Transverse colon (tissue), 4 donors: ENCODE data around the gene RAB4A. TPM values are rescaled to one million over a fixed set of nuclear protein-coding genes. Genes with fewer than 3 reads are reported as not detected.

ENCODE experiments used
- DNase-seq: peaks from one replicate; pipeline ENCODE4 v3.0.0-alpha.2; 2019
- H3K27ac ChIP-seq, 4 donors: fragments of 200-600 bp; sonication (generic); 2 replicates each; pipeline ENCODE4 v1.5.1; 2016 to 2018; ENCODE audit warnings: inconsistent platforms in 4 of 4
- H3K27me3 ChIP-seq: fragments of 200-600 bp; sonication (generic); 2 replicates; pipeline ENCODE4 v1.5.1; 2017; ENCODE audit warnings: inconsistent platforms
- H3K36me3 ChIP-seq, 4 donors: fragments of 200-600 bp; sonication (generic); 2 replicates each; pipeline ENCODE4 v1.5.1; 2017 to 2019; ENCODE audit warnings: inconsistent platforms in 4 of 4
- H3K4me1 ChIP-seq, 4 donors: fragments of 200-600 bp; sonication (generic); 2 replicates each; pipeline ENCODE4 v1.5.1; 2017 to 2020; ENCODE audit warnings: inconsistent platforms in 4 of 4
- H3K4me3 ChIP-seq, 4 donors: fragments of 200-600 bp; sonication (generic); 1 replicate in 1 of 4; 2 replicates in 3 of 4; pipeline versions ENCODE4 v1.5.1 to v1.6.1; 2017 to 2019; ENCODE audit warnings: inconsistent platforms in 4 of 4
- H3K9me3 ChIP-seq, 2 donors: fragments of 200-600 bp; sonication (generic); 2 replicates each; pipeline ENCODE4 v1.5.1; 2017 to 2019; ENCODE audit warnings: inconsistent platforms in 2 of 2
- EP300 ChIP-seq: sonication (generic); formaldehyde crosslinking; IDR thresholded peaks from one replicate; pipeline ENCODE4 v1.6.1; 2017; ENCODE audit warnings: antibody characterized with exemption, low read depth
- POLR2A ChIP-seq: fragments of 450-650 bp; IDR thresholded peaks from one replicate; pipeline ENCODE4 v1.6.1; 2016; ENCODE audit warnings: antibody characterized with exemption, mild to moderate bottlenecking, moderate library complexity
- POLR2AphosphoS5 ChIP-seq, 3 donors: sonication (generic); formaldehyde crosslinking; IDR thresholded peaks; one replicate each; pipeline ENCODE4 v1.6.1; 2016; ENCODE audit warnings: antibody characterized with exemption in 3 of 3
- WGBS, 2 donors: methylation state at CpG; one replicate each; pipeline ENCODE4 v1.1.5; 2018; ENCODE audit warnings: low coverage in 1 of 2; 5-methylcytosine and 5-hydroxymethylcytosine counted together
- in situ Hi-C, 4 donors: fragments of 200-750 bp; cut with MboI; loops; one replicate each; pipeline versions ENCODE4 v1.15.0 to v1.15.1; 2017; ENCODE audit warnings: low sequenced_read_pairs in 3 of 4, low pct_ligation_motif_present in 1 of 4, low pct_unique_long_range_greater_than_20kb in 1 of 4
- intact Hi-C: fragments of 100-400 bp; cut with DNase I; formaldehyde crosslinking; loops from one replicate; pipeline ENCODE4 v1.15.1; 2023; ENCODE audit warnings: low total_unique reads
- total RNA-seq, 4 donors: library from RNA; depleted of rRNA; stranded (reverse); fragments of >200 nt; gene quantifications; one replicate each; pipeline ENCODE4 v1.1.0, GENCODE V29; 2016
- TF ChIP-seq, protein P1 (sequence below), 5 experiments: fragments of 200-600 bp in 3 of 5; fragments of 450-650 bp in 2 of 5; sonication (generic) in 3 of 5; IDR thresholded peaks; 1 replicate in 2 of 5; 2 replicates in 3 of 5; pipeline ENCODE4 v1.5.1; 2016 to 2017; ENCODE audit warnings: antibody characterized with exemption in 5 of 5, inconsistent platforms in 3 of 5, mild to moderate bottlenecking in 2 of 5, moderate library complexity in 1 of 5

Gene RAB4A
- total RNA-seq, 4 donors from 2014 or later = 7.4 to 56.9 (median 28.0) TPM

DNA sequence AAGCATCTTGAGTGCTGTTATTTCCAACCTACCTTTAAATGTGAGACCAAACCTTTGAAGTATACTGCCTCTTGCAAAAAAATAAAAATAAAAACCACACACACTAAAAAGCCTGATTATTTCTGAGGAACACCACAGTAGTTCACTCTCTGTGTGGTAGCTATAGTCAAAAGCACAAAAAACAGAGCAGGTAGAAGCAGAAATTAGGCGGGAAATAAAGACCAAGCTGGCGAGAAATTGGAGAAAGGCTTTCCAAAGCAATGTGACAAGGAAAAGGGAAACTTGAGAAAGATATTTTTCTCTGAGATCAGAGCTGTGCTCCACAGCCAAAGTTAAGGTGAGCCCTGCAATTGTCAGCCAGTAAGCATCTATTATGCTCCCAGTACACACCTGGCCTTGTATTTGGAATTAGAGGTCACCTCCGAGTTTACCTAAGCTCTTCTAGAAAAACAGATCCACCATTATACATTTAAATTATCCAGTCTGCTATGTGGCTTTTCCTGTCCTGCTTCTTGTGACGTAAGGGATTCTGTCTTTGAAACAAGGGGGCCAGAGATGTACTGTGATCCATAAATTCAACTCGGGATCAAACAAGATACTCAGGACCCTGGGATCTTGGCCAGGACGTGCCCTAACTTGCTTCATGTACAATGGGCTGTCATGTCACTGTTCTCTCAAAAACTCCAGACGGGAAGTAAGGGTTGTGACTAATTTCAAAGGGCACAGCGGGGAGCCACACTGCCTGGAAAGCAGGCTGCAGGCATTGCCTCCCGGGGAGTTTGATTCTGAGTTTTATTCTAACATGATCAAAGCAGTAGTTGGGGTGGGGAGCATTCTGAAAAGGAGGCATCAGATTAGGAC, 39.8 kb upstream of the RAB4A start:
- no peak for DNase-seq
- intact Hi-C loops = no loop called here
- Histone ChIP-seq H3K27me3 (no peaks in the 10 kb centered on the region), H3K4me3 (no peak overlapping the region), H3K36me3 (no peaks in the 10 kb centered on the region), H3K4me1 (peaks cover 7 to 27% (median 19%) of the 10 kb centered on the region in 4 donors), H3K27ac (peak overlapping the region in 2 of 4 donors; percentile 29 to 61), H3K9me3 (no peaks in the 10 kb centered on the region)
- WGBS, 2 donors = 74 to 95% methylated on average over 4 to 9 of the region's 9 CpGs
- in situ Hi-C loops = loop anchor here in 1 of 4 donors (5.0 to 10.0 kb wide), 2 partner anchors 499 to 556 kb away; no protein-coding TSS in a partner anchor
- TF ChIP-seq EP300 (no peak), POLR2A (no peak), POLR2AphosphoS5 (IDR thresholded peaks at IDR 0.05) (no peak)
- TF ChIP-seq, protein P1, sequence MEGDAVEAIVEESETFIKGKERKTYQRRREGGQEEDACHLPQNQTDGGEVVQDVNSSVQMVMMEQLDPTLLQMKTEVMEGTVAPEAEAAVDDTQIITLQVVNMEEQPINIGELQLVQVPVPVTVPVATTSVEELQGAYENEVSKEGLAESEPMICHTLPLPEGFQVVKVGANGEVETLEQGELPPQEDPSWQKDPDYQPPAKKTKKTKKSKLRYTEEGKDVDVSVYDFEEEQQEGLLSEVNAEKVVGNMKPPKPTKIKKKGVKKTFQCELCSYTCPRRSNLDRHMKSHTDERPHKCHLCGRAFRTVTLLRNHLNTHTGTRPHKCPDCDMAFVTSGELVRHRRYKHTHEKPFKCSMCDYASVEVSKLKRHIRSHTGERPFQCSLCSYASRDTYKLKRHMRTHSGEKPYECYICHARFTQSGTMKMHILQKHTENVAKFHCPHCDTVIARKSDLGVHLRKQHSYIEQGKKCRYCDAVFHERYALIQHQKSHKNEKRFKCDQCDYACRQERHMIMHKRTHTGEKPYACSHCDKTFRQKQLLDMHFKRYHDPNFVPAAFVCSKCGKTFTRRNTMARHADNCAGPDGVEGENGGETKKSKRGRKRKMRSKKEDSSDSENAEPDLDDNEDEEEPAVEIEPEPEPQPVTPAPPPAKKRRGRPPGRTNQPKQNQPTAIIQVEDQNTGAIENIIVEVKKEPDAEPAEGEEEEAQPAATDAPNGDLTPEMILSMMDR (IDR thresholded peaks at IDR 0.05) = no peak

DNA sequence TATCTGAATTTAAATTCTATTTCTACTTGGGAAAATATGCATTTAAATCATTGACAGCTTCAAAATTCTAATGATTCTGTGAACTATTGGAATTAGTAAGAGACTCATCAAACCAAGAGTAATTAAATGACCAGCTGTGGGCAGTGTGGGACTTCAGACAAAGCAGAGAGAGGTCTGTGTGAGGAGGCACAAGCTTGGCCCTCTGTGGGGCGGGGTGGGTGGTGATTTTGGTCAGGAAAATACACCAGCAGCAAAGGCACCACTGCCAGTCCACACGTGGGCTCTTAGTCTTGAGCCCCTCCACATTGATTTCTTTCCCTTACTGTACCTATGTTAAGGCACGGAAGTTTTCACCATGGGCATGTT, 39.2 kb upstream of the RAB4A start:
- H3K4me1 ChIP-seq = peaks cover 7 to 27% (median 19%) of the 10 kb centered on the region in 4 donors

DNA sequence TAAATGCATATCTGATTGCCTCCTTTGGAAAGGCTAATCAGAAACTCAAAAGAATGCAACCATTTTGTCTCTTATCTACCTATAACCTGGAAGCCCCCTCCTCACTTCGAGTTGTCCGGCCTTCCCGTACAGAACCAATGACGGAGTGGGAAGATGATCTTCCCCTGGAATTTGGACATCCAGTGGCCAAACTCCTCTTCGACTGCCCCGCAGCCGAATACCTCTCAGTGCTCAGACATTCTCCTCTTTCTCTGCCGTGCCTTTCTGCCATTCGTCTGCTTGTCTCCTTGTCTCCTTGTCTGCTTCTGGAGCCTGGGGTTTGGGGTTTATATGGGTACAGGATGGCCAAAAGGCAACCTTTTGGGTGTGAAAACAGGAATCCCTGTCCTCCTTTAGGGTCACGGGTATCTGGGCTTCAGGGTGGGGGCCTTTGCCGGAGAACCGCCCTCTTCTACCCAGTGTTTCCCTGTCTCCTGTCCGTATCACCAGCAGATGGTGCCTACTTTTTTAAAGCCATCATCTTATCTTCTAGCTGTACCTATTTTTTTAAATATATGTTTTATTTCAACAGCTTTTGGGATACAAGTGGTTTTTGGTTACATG, 35.9 kb upstream of the RAB4A start:
- Histone ChIP-seq H3K4me3 (no peak overlapping the region), H3K4me1 (peaks cover 0 to 11% (median 5%) of the 10 kb centered on the region in 4 donors), H3K27me3 (no peaks in the 10 kb centered on the region), H3K36me3 (no peaks in the 10 kb centered on the region), H3K27ac (no peak overlapping the region), H3K9me3 (no peaks in the 10 kb centered on the region)
- no peak for DNase-seq
- in situ Hi-C loops = loop anchor here in 1 of 4 donors (5.0 to 10.0 kb wide), 2 partner anchors 503 to 560 kb away; no protein-coding TSS in a partner anchor
- TF ChIP-seq, protein P1 (IDR thresholded peaks at IDR 0.05) = no peak
- no peak for TF ChIP-seq EP300
- no peak for TF ChIP-seq POLR2AphosphoS5 (IDR thresholded peaks at IDR 0.05)
- TF ChIP-seq POLR2A = no peak
- WGBS, 2 donors = 77 to 88% methylated on average over 12 to 13 of the region's 13 CpGs
- intact Hi-C loops = no loop called here

More for the DNA sequence above, 39.2 kb upstream of the RAB4A start:
- H3K9me3 ChIP-seq = no peaks in the 10 kb centered on the region
- in situ Hi-C loops (loop anchor here in 1 of 4 donors (5.0 to 10.0 kb wide), 2 partner anchors 499 to 557 kb away; no protein-coding TSS in a partner anchor), intact Hi-C loops (no loop called here)
- 66 to 80% methylated on average over 2 to 3 of the region's 3 CpGs for WGBS, 2 donors
- no peak overlapping the region for H3K27ac ChIP-seq
- DNase-seq = no peak
- no peak for TF ChIP-seq POLR2A
- no peak for TF ChIP-seq POLR2AphosphoS5 (IDR thresholded peaks at IDR 0.05)
- TF ChIP-seq EP300 = no peak
- TF ChIP-seq, protein P1 (IDR thresholded peaks at IDR 0.05) = no peak
- no peak overlapping the region for H3K4me3 ChIP-seq
- no peaks in the 10 kb centered on the region for H3K27me3 ChIP-seq
- H3K36me3 ChIP-seq = no peaks in the 10 kb centered on the region

DNA sequence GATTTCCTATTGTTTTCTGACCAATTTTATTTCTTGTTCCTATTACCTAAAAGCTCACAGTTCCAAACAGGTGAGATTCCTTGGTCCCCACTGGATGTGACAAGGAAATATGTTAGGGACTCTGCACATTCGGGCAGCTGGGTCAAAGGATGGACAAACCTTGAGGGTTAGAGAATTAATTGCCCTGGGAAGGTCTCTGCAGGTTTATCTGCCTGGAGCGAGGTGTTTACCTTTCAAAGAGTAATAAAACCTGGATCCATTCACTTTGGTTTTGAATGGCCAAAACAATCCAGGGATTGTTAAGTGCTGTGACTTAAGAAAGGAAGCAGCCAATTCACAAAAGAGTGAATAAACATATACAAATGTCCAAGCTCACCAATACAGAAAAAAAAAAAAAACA, 33.6 kb upstream of the RAB4A start:
- Histone ChIP-seq H3K27me3 (no peaks in the 10 kb centered on the region), H3K4me1 (no peaks in the 10 kb centered on the region), H3K36me3 (no peaks in the 10 kb centered on the region), H3K27ac (no peak overlapping the region), H3K4me3 (no peak overlapping the region), H3K9me3 (no peaks in the 10 kb centered on the region)
- intact Hi-C loops (no loop called here), in situ Hi-C loops (loop anchor here in 1 of 4 donors (10.0 kb wide), 1 partner anchor 563 kb away; no protein-coding TSS in a partner anchor)
- TF ChIP-seq POLR2AphosphoS5 (IDR thresholded peaks at IDR 0.05) (no peak), EP300 (no peak), POLR2A (no peak)
- TF ChIP-seq, protein P1 (IDR thresholded peaks at IDR 0.05) = no peak
- WGBS, 2 donors = 0 to 27% methylated on average over 1 to 2 of the region's 2 CpGs
- DNase-seq = no peak
